Loucy (cell line): ENCODE measurements around the gene GARIN5B.

ENCODE experiments used
- H2AFZ ChIP-seq: fragments of 200-600 bp; sonication (generic); 2 replicates; pipeline ENCODE4 v1.6.0; 2016; ENCODE audit warnings: antibody characterized with exemption, mild to moderate bottlenecking, low read length, moderate library complexity
- H3F3A ChIP-seq: fragments of 200-600 bp; 2 replicates; pipeline ENCODE4 v1.6.0; 2016; ENCODE audit warnings: antibody characterized with exemption, low read depth, mild to moderate bottlenecking
- H3K27me3 ChIP-seq: fragments of 200-600 bp; sonication (generic); 2 replicates; pipeline ENCODE4 v1.6.1; 2014; ENCODE audit warnings: low read length, mild to moderate bottlenecking; ENCODE audit not compliant: insufficient read depth, poor library complexity, severe bottlenecking
- H3K36me3 ChIP-seq: fragments of 200-600 bp; sonication (generic); 2 replicates; pipeline ENCODE4 v1.6.1; 2016; ENCODE audit warnings: low read length; ENCODE audit not compliant: insufficient read depth
- H3K4me1 ChIP-seq: fragments of 200-600 bp; sonication (generic); 2 replicates; pipeline ENCODE4 v1.5.1; 2014; ENCODE audit warnings: low read length, mild to moderate bottlenecking; ENCODE audit not compliant: insufficient read depth, poor library complexity, severe bottlenecking
- H3K4me2 ChIP-seq: fragments of 200-600 bp; sonication (generic); 2 replicates; pipeline ENCODE4 v1.6.0; 2014; ENCODE audit warnings: antibody characterized with exemption, low read length, low read depth, mild to moderate bottlenecking; ENCODE audit not compliant: poor library complexity, severe bottlenecking
- H3K4me3 ChIP-seq: fragments of 200-600 bp; sonication (generic); 2 replicates; pipeline ENCODE4 v1.5.1; 2014; ENCODE audit warnings: low read length, mild to moderate bottlenecking, mixed read lengths; ENCODE audit not compliant: poor library complexity, severe bottlenecking
- H3K79me2 ChIP-seq: fragments of 200-600 bp; sonication (generic); 2 replicates; pipeline ENCODE4 v1.6.1; 2014; ENCODE audit warnings: low read length; ENCODE audit not compliant: insufficient read depth
- H3K9ac ChIP-seq: fragments of 200-600 bp; sonication (generic); 2 replicates; pipeline ENCODE4 v1.6.0; 2014; ENCODE audit warnings: mild to moderate bottlenecking, low read depth, low read length, moderate library complexity; ENCODE audit not compliant: poor library complexity, severe bottlenecking
- H3K9me2 ChIP-seq: fragments of 200-600 bp; sonication (generic); replicated peaks from 2 replicates; pipeline ENCODE4 v1.6.1; 2016; ENCODE audit warnings: low read depth, low read length, mixed read lengths
- H3K9me3 ChIP-seq: fragments of 200-600 bp; sonication (generic); 2 replicates; pipeline ENCODE4 v1.6.1; 2014; ENCODE audit warnings: mild to moderate bottlenecking, antibody characterized with exemption, low read length, low read depth; ENCODE audit not compliant: insufficient read depth
- H4K20me1 ChIP-seq: fragments of 200-600 bp; sonication (generic); 2 replicates; pipeline ENCODE4 v1.6.0; 2014; ENCODE audit warnings: antibody characterized with exemption, low read length, mild to moderate bottlenecking; ENCODE audit not compliant: insufficient read depth, poor library complexity, severe bottlenecking
- EZH2phosphoT487 ChIP-seq: fragments of 200-600 bp; IDR thresholded peaks from 2 replicates; pipeline ENCODE4 v1.6.1; 2018; ENCODE audit warnings: antibody characterized with exemption, mild to moderate bottlenecking, moderate library complexity, borderline replicate concordance
- TF ChIP-seq, protein P1 (sequence below): fragments of 200-600 bp; sonication (generic); conservative IDR thresholded peaks from 2 replicates; pipeline ENCODE4 v1.5.1; 2014; ENCODE audit warnings: mild to moderate bottlenecking, antibody characterized with exemption, low read length

GARIN5B gene

DNA sequence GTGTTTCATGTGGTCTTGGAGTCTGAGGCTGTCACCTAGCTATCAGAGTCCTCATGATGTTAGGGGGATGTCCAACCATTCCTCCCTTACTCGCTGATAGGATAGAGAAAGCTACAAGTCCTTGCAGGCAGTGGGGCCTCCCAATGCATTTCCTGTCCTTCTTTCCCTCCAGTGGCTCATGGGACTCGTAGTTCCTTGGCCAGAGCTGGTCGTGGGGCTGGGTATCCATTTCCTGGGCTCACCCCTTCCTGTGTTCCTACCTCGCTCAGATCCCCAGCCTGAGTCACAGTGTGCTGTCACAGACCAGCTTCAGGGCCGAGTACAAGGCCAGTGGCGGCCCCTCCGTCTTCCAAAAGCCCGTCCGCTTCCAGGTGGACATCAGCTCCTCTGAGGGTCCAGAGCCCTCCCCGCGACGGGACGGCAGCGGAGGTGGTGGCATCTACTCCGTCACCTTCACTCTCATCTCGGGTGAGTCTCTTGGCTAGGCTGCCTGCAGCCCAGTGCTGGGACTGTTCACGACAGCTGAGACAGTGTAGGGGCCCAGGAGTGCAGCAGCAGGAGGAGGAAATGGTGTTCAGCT, 57.0 kb downstream of the GARIN5B start:
- peaks cover 5% of the 10 kb centered on the region for H3K4me1 ChIP-seq
- no peaks in the 10 kb centered on the region for H3K9me3 ChIP-seq
- no peaks in the 10 kb centered on the region for H4K20me1 ChIP-seq
- TF ChIP-seq, protein P1, sequence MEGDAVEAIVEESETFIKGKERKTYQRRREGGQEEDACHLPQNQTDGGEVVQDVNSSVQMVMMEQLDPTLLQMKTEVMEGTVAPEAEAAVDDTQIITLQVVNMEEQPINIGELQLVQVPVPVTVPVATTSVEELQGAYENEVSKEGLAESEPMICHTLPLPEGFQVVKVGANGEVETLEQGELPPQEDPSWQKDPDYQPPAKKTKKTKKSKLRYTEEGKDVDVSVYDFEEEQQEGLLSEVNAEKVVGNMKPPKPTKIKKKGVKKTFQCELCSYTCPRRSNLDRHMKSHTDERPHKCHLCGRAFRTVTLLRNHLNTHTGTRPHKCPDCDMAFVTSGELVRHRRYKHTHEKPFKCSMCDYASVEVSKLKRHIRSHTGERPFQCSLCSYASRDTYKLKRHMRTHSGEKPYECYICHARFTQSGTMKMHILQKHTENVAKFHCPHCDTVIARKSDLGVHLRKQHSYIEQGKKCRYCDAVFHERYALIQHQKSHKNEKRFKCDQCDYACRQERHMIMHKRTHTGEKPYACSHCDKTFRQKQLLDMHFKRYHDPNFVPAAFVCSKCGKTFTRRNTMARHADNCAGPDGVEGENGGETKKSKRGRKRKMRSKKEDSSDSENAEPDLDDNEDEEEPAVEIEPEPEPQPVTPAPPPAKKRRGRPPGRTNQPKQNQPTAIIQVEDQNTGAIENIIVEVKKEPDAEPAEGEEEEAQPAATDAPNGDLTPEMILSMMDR = no peak
- no peak for TF ChIP-seq EZH2phosphoT487
- no peaks in the 10 kb centered on the region for H3K36me3 ChIP-seq
- no peaks in the 10 kb centered on the region for H3F3A ChIP-seq
- H3K27me3 ChIP-seq = no peaks in the 10 kb centered on the region
- no peaks in the 10 kb centered on the region for H3K9me2 ChIP-seq
- peak overlapping the region; percentile 19 for H3K4me3 ChIP-seq
- peak overlapping the region; percentile 26 for H3K4me2 ChIP-seq
- no peak overlapping the region for H3K9ac ChIP-seq
- no peaks in the 10 kb centered on the region for H3K79me2 ChIP-seq
- H2AFZ ChIP-seq = peak overlapping the region; percentile 24; the same call in 1 of the 2 replicates

DNA sequence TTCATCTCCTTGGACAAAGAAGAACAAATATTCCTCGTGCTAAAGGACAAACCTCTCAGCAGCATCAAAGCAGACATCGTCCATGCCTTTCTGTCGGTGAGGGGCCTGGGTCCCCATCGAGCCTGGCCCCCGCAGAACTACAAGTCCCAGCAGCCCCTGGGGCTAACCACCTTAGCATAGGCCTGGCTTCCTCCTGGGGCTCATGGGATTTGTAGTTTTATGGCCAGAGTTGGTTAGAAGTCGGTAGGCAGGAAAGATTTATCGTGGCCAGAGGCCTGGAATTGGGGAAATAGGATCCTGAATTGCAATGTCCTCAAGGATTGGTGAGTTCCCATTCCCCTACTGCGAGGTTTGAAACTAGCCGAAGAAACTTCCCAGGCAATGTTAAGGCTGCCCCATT, 57.6 kb downstream of the GARIN5B start:
- H3K79me2 ChIP-seq = no peaks in the 10 kb centered on the region
- TF ChIP-seq, protein P1 = no peak
- no peak for TF ChIP-seq EZH2phosphoT487
- H3K4me2 ChIP-seq = peak overlapping the region; percentile 26
- H4K20me1 ChIP-seq = no peaks in the 10 kb centered on the region
- H3K36me3 ChIP-seq = no peaks in the 10 kb centered on the region
- no peaks in the 10 kb centered on the region for H3K9me3 ChIP-seq
- H3F3A ChIP-seq = no peaks in the 10 kb centered on the region
- peak overlapping the region; percentile 19 for H3K4me3 ChIP-seq
- H3K27me3 ChIP-seq = no peaks in the 10 kb centered on the region
- H3K9ac ChIP-seq = no peak overlapping the region
- no peaks in the 10 kb centered on the region for H3K9me2 ChIP-seq
- H2AFZ ChIP-seq = peak overlapping the region; percentile 24; the same call in 1 of the 2 replicates
- H3K4me1 ChIP-seq = peaks cover 5% of the 10 kb centered on the region

DNA sequence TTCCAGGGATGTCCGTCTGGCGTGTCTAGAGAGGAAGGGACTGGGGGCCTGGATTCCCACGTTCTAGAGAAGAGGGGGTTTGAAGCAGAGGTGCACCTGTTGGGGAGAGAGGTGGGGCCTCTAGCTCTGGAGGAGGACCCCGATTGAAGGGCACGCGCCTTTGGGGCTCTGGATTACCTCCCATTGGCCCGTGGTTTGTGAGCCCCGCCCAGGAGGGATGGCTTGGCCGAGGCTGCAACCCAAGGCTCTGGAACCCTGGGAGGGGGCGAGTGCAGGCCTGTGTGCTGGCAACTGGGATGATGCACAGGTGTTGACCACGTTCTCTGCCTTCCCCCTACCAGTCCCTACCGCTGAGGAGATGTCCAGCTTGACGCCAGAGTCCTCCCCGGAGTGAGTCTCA, 58.1 kb downstream of the GARIN5B start:
- Histone ChIP-seq H3K9ac (no peak overlapping the region), H3K9me3 (no peaks in the 10 kb centered on the region), H3K79me2 (no peaks in the 10 kb centered on the region), H3K4me2 (no peak overlapping the region), H3K4me3 (no peak overlapping the region), H3K4me1 (peaks cover 5% of the 10 kb centered on the region), H3K36me3 (no peaks in the 10 kb centered on the region), H3K27me3 (no peaks in the 10 kb centered on the region), H3F3A (no peaks in the 10 kb centered on the region), H2AFZ (no peak overlapping the region), H3K9me2 (no peaks in the 10 kb centered on the region), H4K20me1 (no peaks in the 10 kb centered on the region)
- TF ChIP-seq, protein P1 = no peak
- no peak for TF ChIP-seq EZH2phosphoT487
